B cell (primary cell): ENCODE results near the gene PHF12. TPM values are rescaled to one million over a fixed set of nuclear protein-coding genes. Genes with fewer than 3 reads are reported as not detected.

ENCODE experiments used
- ATAC-seq: fragments of 200-7000 bp; cut with Tn5 transposase; one replicate; pipeline ENCODE4 v1.10.0; 2021; ENCODE audit warnings: low read depth, mild to moderate bottlenecking, moderate number of reproducible peaks, moderate library complexity
- CTCF ChIA-PET: fragments of 350-600 bp; sonication (Branson Sonifier 250); formaldehyde crosslinking; loops from one replicate; lab custom pipeline; 2021; ENCODE audit warnings: antibody characterized with exemption, inconsistent platforms; lab: Charles Lee
- POLR2A ChIA-PET: fragments of 350-600 bp; sonication (Branson Sonifier 250); formaldehyde crosslinking; loops from one replicate; lab custom pipeline; 2021; ENCODE audit warnings: antibody characterized with exemption; lab: Charles Lee
- DNase-seq: peaks from one replicate; pipeline ENCODE4 v3.0.0; 2013
- H2AFZ ChIP-seq: 2 replicates; pipeline ENCODE4 v1.6.1; 2012; ENCODE audit warnings: mild to moderate bottlenecking, low read depth, low read length; ENCODE audit not compliant: insufficient read depth, poor library complexity, severe bottlenecking
- H3K27ac ChIP-seq, 2 donors: 1 replicate in 1 of 2; 2 replicates in 1 of 2; pipeline ENCODE4 v1.5.1; 2012 to 2013; ENCODE audit warnings: low read length in 2 of 2, mild to moderate bottlenecking in 2 of 2, moderate library complexity in 1 of 2
- H3K27me3 ChIP-seq, 4 experiments: fragments of 200-600 bp in 1 of 4; sonication (generic) in 1 of 4; replicated peaks in 1 of 4; 1 replicate in 2 of 4; 2 replicates in 2 of 4; pipeline versions ENCODE4 v1.6.1 to v1.7.0; 2013 to 2016; ENCODE audit warnings: low read length in 3 of 4, mild to moderate bottlenecking in 2 of 4, mixed read lengths in 1 of 4, moderate library complexity in 1 of 4; ENCODE audit not compliant: insufficient read depth in 4 of 4, control insufficient read depth in 3 of 4; ENCODE audit errors: control extremely low read depth in 1 of 4
- H3K36me3 ChIP-seq, 2 experiments: replicated peaks in 1 of 2; 1 replicate in 1 of 2; 2 replicates in 1 of 2; pipeline versions ENCODE4 v1.6.1 to v1.7.1; 2013; ENCODE audit warnings: low read length in 1 of 2; ENCODE audit not compliant: insufficient read depth in 2 of 2, control insufficient read depth in 1 of 2; ENCODE audit errors: control extremely low read depth in 1 of 2, extremely low read depth in 1 of 2
- H3K4me1 ChIP-seq, 2 donors: fragments of 200-600 bp in 1 of 2; sonication (generic) in 1 of 2; 1 replicate in 1 of 2; 2 replicates in 1 of 2; pipeline versions ENCODE4 v1.5.1 to v1.6.1; 2013 to 2017; ENCODE audit warnings: low read length in 2 of 2; ENCODE audit not compliant: control insufficient read depth in 2 of 2, insufficient read depth in 2 of 2
- H3K4me2 ChIP-seq: replicated peaks from 2 replicates; pipeline ENCODE3; 2012; ENCODE audit warnings: mild to moderate bottlenecking, low read depth, low read length; ENCODE audit not compliant: poor library complexity, severe bottlenecking
- H3K4me3 ChIP-seq, 5 experiments: fragments of 200-600 bp in 1 of 5; sonication (generic) in 1 of 5; 1 replicate in 3 of 5; 2 replicates in 2 of 5; pipeline versions ENCODE4 v1.5.1 to v1.7.0; 2011 to 2016; ENCODE audit warnings: low read length in 4 of 5, mild to moderate bottlenecking in 4 of 5, low read depth in 2 of 5, control low read depth in 1 of 5, moderate library complexity in 1 of 5; ENCODE audit not compliant: insufficient read depth in 1 of 5; ENCODE audit errors: control extremely low read depth in 1 of 5, extremely low read depth in 1 of 5
- H3K79me2 ChIP-seq: fragments of 200-600 bp; sonication (generic); one replicate; pipeline ENCODE4 v1.6.0; 2016; ENCODE audit warnings: low read length; ENCODE audit not compliant: control insufficient read depth, insufficient read depth
- H3K9ac ChIP-seq: fragments of 200-600 bp; sonication (generic); 2 replicates; pipeline ENCODE4 v1.6.1; 2017; ENCODE audit warnings: mild to moderate bottlenecking, low read length, moderate library complexity
- H3K9me3 ChIP-seq, 3 donors: one replicate each; pipeline versions ENCODE4 v1.6.1 to v1.7.1; 2013; ENCODE audit warnings: low read length in 2 of 3; ENCODE audit not compliant: control insufficient read depth in 2 of 3, insufficient read depth in 1 of 3; ENCODE audit errors: control extremely low read depth in 1 of 3
- H4K20me1 ChIP-seq: 2 replicates; pipeline ENCODE4 v1.6.0; 2012; ENCODE audit warnings: mild to moderate bottlenecking, low read length; ENCODE audit not compliant: insufficient read depth, control insufficient read depth, poor library complexity, severe bottlenecking
- H3K27ac Mint-ChIP-seq: one replicate; pipeline ENCODE4 v1.8.0; 2021; ENCODE audit warnings: mixed read lengths
- H3K27me3 Mint-ChIP-seq: one replicate; pipeline ENCODE4 v1.8.0; 2021; ENCODE audit warnings: mixed read lengths
- H3K4me1 Mint-ChIP-seq: one replicate; pipeline ENCODE4 v1.8.0; 2021; ENCODE audit warnings: mixed read lengths
- H3K4me3 Mint-ChIP-seq: one replicate; pipeline ENCODE4 v1.8.0; 2021; ENCODE audit warnings: mixed read lengths
- H3K9me3 Mint-ChIP-seq: one replicate; pipeline ENCODE4 v1.8.0; 2022; ENCODE audit warnings: mixed read lengths; ENCODE audit not compliant: insufficient read depth
- EZH2 ChIP-seq: IDR thresholded peaks from 2 replicates; pipeline ENCODE4 v1.6.1; 2012; ENCODE audit warnings: borderline replicate concordance, low read depth, mild to moderate bottlenecking, moderate library complexity, low read length; ENCODE audit not compliant: insufficient read depth, poor library complexity, severe bottlenecking
- WGBS: methylation state at CpG from one replicate; pipeline ENCODE4 v1.1.5; 2013; ENCODE audit warnings: missing lambda C conversion rate; ENCODE audit not compliant: insufficient coverage; 5-methylcytosine and 5-hydroxymethylcytosine counted together
- intact Hi-C: fragments of 100-400 bp; cut with micrococcal nuclease; formaldehyde crosslinking; loops from one replicate; pipeline ENCODE4 v1.10.0; 2022
- polyA plus RNA-seq: library from polyadenylated mRNA; depleted of rRNA; stranded (reverse); fragments of >200 nt; gene quantifications from 2 replicates; pipeline ENCODE4 v1.2.3, GENCODE V29; 2012
- total RNA-seq, 2 donors: library from RNA; stranded (reverse); fragments of 120-200 nt in 1 of 2; gene quantifications; 1 replicate in 1 of 2; 2 replicates in 1 of 2; pipeline versions ENCODE4 v1.2.3 to v1.2.4, GENCODE V29; 2013 to 2022
- TF ChIP-seq, protein P1 (sequence below): fragments of 200-600 bp; IDR thresholded peaks from one replicate; pipeline ENCODE4 v1.8.0; 2022; ENCODE audit warnings: antibody characterized with exemption, mild to moderate bottlenecking

PHF12 gene
- total and polyA plus RNA-seq, 2 donors (not counting 1 experiment from before 2014, with no cell fraction given): 116 to 140 TPM

- WGBS: no CpG with 5 or more reads among the region's 2 CpGs
- peaks cover 14% of the 10 kb centered on the region for H3K79me2 ChIP-seq
- peaks cover 10 to 16% of the 10 kb centered on the region in 2 donors for H3K4me1 ChIP-seq
- H4K20me1 ChIP-seq: no peaks in the 10 kb centered on the region
- Mint-ChIP-seq H3K27ac (no peak overlapping the region), H3K4me3 (no peak overlapping the region), H3K27me3 (no peaks in the 10 kb centered on the region), H3K9me3 (no peaks in the 10 kb centered on the region), H3K4me1 (peaks cover 17% of the 10 kb centered on the region)
- POLR2A ChIA-PET: no interaction called here
- peaks cover 0 to 38% of the 10 kb centered on the region in 2 experiments for H3K36me3 ChIP-seq
- no peak overlapping the region for H3K9ac ChIP-seq
- TF ChIP-seq EZH2: no peak
- TF ChIP-seq, protein P1, sequence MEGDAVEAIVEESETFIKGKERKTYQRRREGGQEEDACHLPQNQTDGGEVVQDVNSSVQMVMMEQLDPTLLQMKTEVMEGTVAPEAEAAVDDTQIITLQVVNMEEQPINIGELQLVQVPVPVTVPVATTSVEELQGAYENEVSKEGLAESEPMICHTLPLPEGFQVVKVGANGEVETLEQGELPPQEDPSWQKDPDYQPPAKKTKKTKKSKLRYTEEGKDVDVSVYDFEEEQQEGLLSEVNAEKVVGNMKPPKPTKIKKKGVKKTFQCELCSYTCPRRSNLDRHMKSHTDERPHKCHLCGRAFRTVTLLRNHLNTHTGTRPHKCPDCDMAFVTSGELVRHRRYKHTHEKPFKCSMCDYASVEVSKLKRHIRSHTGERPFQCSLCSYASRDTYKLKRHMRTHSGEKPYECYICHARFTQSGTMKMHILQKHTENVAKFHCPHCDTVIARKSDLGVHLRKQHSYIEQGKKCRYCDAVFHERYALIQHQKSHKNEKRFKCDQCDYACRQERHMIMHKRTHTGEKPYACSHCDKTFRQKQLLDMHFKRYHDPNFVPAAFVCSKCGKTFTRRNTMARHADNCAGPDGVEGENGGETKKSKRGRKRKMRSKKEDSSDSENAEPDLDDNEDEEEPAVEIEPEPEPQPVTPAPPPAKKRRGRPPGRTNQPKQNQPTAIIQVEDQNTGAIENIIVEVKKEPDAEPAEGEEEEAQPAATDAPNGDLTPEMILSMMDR: no peak
- H3K4me3 ChIP-seq: no peak overlapping the region
- H3K27me3 ChIP-seq: no peaks in the 10 kb centered on the region
- no peak overlapping the region for H3K27ac ChIP-seq
- H3K9me3 ChIP-seq: no peaks in the 10 kb centered on the region
- intact Hi-C loops: no loop called here
- DNase-seq: no peak
- no peak overlapping the region for H2AFZ ChIP-seq
- no peak for ATAC-seq
- CTCF ChIA-PET: interaction anchor here (0.8 to 1.1 kb wide), 2 partner anchors 44 to 94 kb away, joined by 3 read pairs; partner anchors contain the start of gene DHRS13
- no peak overlapping the region for H3K4me2 ChIP-seq
Measured at GRCh38 chr17:28858801-28859355, 92.4 kb downstream of the PHF12 start.

DNA sequence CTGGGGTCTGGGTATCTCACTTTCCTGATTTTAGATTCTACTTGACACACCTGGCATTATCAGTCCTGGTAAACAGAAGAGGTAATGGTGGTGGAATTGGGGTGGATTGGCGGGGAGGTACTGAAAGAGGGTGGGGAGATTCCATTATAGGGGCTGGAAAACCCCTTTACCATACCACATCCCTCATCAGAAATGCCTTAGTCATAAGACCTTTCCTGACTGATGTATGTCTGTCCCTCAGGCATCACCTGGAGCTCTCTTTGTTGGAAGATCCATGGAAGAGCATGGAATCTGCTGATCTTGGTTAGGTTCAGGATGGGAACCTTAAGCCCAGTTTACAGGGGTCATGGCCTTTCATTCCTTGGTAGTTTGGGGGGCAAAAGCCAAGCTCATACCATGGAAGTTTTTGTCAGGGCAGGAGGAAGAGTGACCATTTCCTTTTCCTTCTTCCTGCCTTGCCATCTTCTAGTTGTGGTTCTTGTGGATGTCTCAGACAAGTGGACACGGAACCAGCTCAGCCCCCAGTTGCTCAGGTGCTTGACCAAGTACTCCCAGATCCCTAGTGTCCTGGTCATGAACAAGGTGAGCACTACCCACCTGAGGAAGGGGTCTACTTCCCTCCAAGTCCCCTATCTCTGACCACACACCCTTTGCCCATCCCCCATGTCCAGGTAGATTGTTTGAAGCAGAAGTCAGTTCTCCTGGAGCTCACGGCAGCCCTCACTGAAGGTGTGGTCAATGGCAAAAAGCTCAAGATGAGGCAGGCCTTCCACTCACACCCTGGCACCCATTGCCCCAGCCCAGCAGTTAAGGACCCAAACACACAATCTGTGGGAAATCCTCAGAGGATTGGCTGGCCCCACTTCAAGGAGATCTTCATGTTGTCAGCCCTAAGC is 93.2 kb downstream of the PHF12 start:
- Histone ChIP-seq H3K27me3 (no peaks in the 10 kb centered on the region), H3K27ac (no peak overlapping the region), H3K4me2 (no peak overlapping the region), H4K20me1 (no peaks in the 10 kb centered on the region), H3K9me3 (no peaks in the 10 kb centered on the region), H3K9ac (no peak overlapping the region), H2AFZ (no peak overlapping the region), H3K36me3 (peaks cover 0 to 38% of the 10 kb centered on the region in 2 experiments), H3K4me1 (peaks cover 10 to 16% of the 10 kb centered on the region in 2 donors), H3K4me3 (no peak overlapping the region), H3K79me2 (peaks cover 14% of the 10 kb centered on the region)
- no peak for ATAC-seq
- Mint-ChIP-seq H3K27ac (no peak overlapping the region), H3K4me1 (peaks cover 17% of the 10 kb centered on the region), H3K4me3 (peak overlapping the region; percentile 35), H3K27me3 (no peaks in the 10 kb centered on the region), H3K9me3 (no peaks in the 10 kb centered on the region)
- intact Hi-C loops: no loop called here
- POLR2A ChIA-PET: no interaction called here
- WGBS: 90% methylated on average over 2 of the region's 3 CpGs
- DNase-seq: no peak
- no peak for TF ChIP-seq EZH2
- TF ChIP-seq, protein P1: no peak
- CTCF ChIA-PET: interaction anchor here (1.1 kb wide), 1 partner anchor 94 kb away, joined by 3 read pairs; no protein-coding TSS in a partner anchor
